ENCODE data around the gene MTRR.

GRCh38 chr5:7857926-7858632 is 10.9 kb upstream of the MTRR start:
- TF ChIP-seq, protein P1, sequence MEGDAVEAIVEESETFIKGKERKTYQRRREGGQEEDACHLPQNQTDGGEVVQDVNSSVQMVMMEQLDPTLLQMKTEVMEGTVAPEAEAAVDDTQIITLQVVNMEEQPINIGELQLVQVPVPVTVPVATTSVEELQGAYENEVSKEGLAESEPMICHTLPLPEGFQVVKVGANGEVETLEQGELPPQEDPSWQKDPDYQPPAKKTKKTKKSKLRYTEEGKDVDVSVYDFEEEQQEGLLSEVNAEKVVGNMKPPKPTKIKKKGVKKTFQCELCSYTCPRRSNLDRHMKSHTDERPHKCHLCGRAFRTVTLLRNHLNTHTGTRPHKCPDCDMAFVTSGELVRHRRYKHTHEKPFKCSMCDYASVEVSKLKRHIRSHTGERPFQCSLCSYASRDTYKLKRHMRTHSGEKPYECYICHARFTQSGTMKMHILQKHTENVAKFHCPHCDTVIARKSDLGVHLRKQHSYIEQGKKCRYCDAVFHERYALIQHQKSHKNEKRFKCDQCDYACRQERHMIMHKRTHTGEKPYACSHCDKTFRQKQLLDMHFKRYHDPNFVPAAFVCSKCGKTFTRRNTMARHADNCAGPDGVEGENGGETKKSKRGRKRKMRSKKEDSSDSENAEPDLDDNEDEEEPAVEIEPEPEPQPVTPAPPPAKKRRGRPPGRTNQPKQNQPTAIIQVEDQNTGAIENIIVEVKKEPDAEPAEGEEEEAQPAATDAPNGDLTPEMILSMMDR (IDR thresholded peaks at IDR 0.05; ENCODE audit: borderline replicate concordance, extremely low read depth, low read length, poor library complexity, severe bottlenecking), result no peak
- TF ChIP-seq EZH2 (IDR thresholded peaks at IDR 0.05; ENCODE audit: borderline replicate concordance, low read depth, low read length, severe bottlenecking), result no peak

Data from DND-41 (cell line).